Ovary (tissue), 9 donors: Measurements from ENCODE around the gene CHD5. TPM values are rescaled to one million over a fixed set of nuclear protein-coding genes. Genes with fewer than 3 reads are reported as not detected.

Source experiments
- DNase-seq, 5 donors: peaks; one replicate each; pipeline ENCODE4 v3.0.0-alpha.2; 2019 to 2020
- H3K27ac ChIP-seq, 2 donors: fragments of 200-600 bp; one replicate each; pipeline versions ENCODE4 v1.5.1 to v1.8.0; 2019 to 2022
- H3K27me3 ChIP-seq: fragments of 200-600 bp; one replicate; pipeline ENCODE4 v1.8.0; 2022
- H3K36me3 ChIP-seq: fragments of 200-600 bp; sonication (generic); one replicate; pipeline ENCODE4 v1.5.1; 2019
- H3K4me1 ChIP-seq: one replicate; pipeline ENCODE4 v1.8.1; 2013; ENCODE audit warnings: mild to moderate bottlenecking, moderate library complexity; ENCODE audit not compliant: insufficient read depth
- H3K4me3 ChIP-seq: fragments of 200-600 bp; sonication (generic); one replicate; pipeline ENCODE4 v1.5.1; 2017
- H3K9me3 ChIP-seq, 2 donors: fragments of 200-600 bp in 1 of 2; sonication (generic) in 1 of 2; one replicate each; pipeline versions ENCODE4 v1.5.1 to v1.8.1; 2013 to 2019; ENCODE audit warnings: mild to moderate bottlenecking in 1 of 2, moderate library complexity in 1 of 2
- CTCF ChIP-seq, 3 donors: fragments of 450-650 bp in 2 of 3; fragments of 200-600 bp in 1 of 3; IDR thresholded peaks; one replicate each; pipeline versions ENCODE4 v1.5.1 to v1.8.0; 2016 to 2022; ENCODE audit warnings: antibody characterized with exemption in 3 of 3, mild to moderate bottlenecking in 1 of 3
- EP300 ChIP-seq: sonication (generic); formaldehyde crosslinking; IDR thresholded peaks from one replicate; pipeline ENCODE4 v1.6.1; 2017; ENCODE audit warnings: antibody characterized with exemption
- POLR2A ChIP-seq: fragments of 450-650 bp; IDR thresholded peaks from one replicate; pipeline ENCODE4 v1.6.1; 2017; ENCODE audit warnings: antibody characterized with exemption, mild to moderate bottlenecking, moderate library complexity
- WGBS, 3 donors: extraction: QIAGEN DNeasy Blood & Tissue Kit in 1 of 3; methylation state at CpG; one replicate each; pipeline versions ENCODE4 v1.1.5 to v1.1.7; 2013 to 2017; 5-methylcytosine and 5-hydroxymethylcytosine counted together
- intact Hi-C, 4 donors: fragments of 100-400 bp; cut with DNase I; formaldehyde crosslinking; loops; one replicate each; pipeline versions ENCODE4 v1.11.0 to v1.15.1; 2022 to 2023
- polyA plus RNA-seq, 2 donors: library from polyadenylated mRNA; stranded (reverse); fragments of 200-250 nt in 1 of 2; fragments of 350-450 nt in 1 of 2; fragmentation: Illumina TruSeq in 1 of 2; extraction: RNeasy Lipid Tissue Mini Kit (QIAGEN cat#74804) in 1 of 2; gene quantifications; one replicate each; pipeline ENCODE4 v1.2.3, GENCODE V29; 2013 to 2014
- total RNA-seq, 7 donors: library from RNA; depleted of rRNA in 2 of 7; stranded (reverse); fragments of >200 nt in 2 of 7; fragmentation: NEBNext Ultra II Directional in 3 of 7; extraction: Animal tissue kit (Norgen Biotek cat#: 25700) in 3 of 7; gene quantifications; one replicate each; pipeline versions ENCODE4 v1.1.0 to v1.2.4, GENCODE V29; 2016 to 2023
- donor health status: DM: no; HTN: no; CAD: no; lungs with moderate emphysema.
- donor health status: DM: no; HTN: no; CAD: no.
- donor health status: Bipolar disorder and iron deficiency.
- donor health status: DM: yes; HTN: yes; CAD: no.
- donor health status: DM: no; HTN: no; CAD: no.
- donor health status: DM: yes; HTN: yes; CAD: no.

The CHD5 gene
- total and polyA plus RNA-seq, 9 donors, result under 0.01 to 0.54 (median 0.23) TPM

- intact Hi-C loops, result no loop called here
- DNase-seq, result no peak
- 85 to 90% (median 87%) methylated on average over 11 to 13 of the region's 13 CpGs for WGBS, 3 donors
These were observed 84.4 kb downstream of the CHD5 start for GRCh38 chr1:6095511-6096242.

GRCh38 chr1:6094801-6095505 is 85.2 kb downstream of the CHD5 start:
- no peak overlapping the region for H3K27ac ChIP-seq
- no peak overlapping the region for H3K4me3 ChIP-seq
- no peaks in the 10 kb centered on the region for H3K9me3 ChIP-seq
- no peak for DNase-seq
- intact Hi-C loops, result no loop called here
- TF ChIP-seq POLR2A (no peak), CTCF (IDR thresholded peaks at IDR 0.05) (no peak), EP300 (no peak)
- WGBS, 3 donors, result 90 to 93% (median 90%) methylated on average over 20 to 21 of the region's 21 CpGs
- no peaks in the 10 kb centered on the region for H3K27me3 ChIP-seq
- H3K4me1 ChIP-seq, result no peaks in the 10 kb centered on the region
- no peaks in the 10 kb centered on the region for H3K36me3 ChIP-seq

More at GRCh38 chr1:6095511-6096242, 84.4 kb downstream of the CHD5 start:
- no peaks in the 10 kb centered on the region for H3K27me3 ChIP-seq
- H3K9me3 ChIP-seq, result no peaks in the 10 kb centered on the region
- H3K4me3 ChIP-seq, result no peak overlapping the region
- no peaks in the 10 kb centered on the region for H3K4me1 ChIP-seq
- no peak for TF ChIP-seq POLR2A
- no peak for TF ChIP-seq CTCF (IDR thresholded peaks at IDR 0.05)
- TF ChIP-seq EP300, result no peak
- no peak overlapping the region for H3K27ac ChIP-seq
- no peaks in the 10 kb centered on the region for H3K36me3 ChIP-seq

DNA sequence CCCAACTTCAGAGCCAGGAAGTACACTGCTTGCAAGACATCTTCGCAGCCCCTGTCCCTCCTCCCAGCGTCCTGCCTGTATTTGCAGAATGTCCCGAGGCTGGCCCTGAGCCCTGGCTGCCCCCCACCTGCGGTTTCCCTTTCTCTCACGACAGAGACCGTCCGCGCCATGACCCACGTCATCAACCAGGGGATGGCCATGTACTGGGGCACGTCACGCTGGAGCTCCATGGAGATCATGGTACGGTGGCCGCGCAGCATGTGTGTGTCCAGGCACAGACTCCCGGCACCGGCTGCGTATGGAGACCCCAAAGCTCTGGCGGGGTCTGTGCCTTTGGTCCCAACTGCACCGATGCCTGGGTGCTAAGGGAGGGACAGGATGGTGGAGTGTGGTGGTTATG is 85.9 kb downstream of the CHD5 start:
- Histone ChIP-seq H3K9me3 (no peaks in the 10 kb centered on the region), H3K4me1 (no peaks in the 10 kb centered on the region), H3K36me3 (no peaks in the 10 kb centered on the region), H3K27ac (no peak overlapping the region), H3K4me3 (no peak overlapping the region), H3K27me3 (no peaks in the 10 kb centered on the region)
- 97 to 98% (median 98%) methylated on average over 19 of the region's 19 CpGs for WGBS, 3 donors
- TF ChIP-seq EP300, result no peak
- no peak for TF ChIP-seq POLR2A
- no peak for TF ChIP-seq CTCF (IDR thresholded peaks at IDR 0.05)
- intact Hi-C loops, result no loop called here
- DNase-seq, result no peak

- H3K36me3 ChIP-seq, result no peaks in the 10 kb centered on the region
- no peak for DNase-seq
- H3K27ac ChIP-seq, result no peak overlapping the region
- WGBS, 3 donors, result 94 to 96% (median 95%) methylated on average over 9 of the region's 9 CpGs
- H3K4me1 ChIP-seq, result no peaks in the 10 kb centered on the region
- H3K27me3 ChIP-seq, result no peaks in the 10 kb centered on the region
- H3K9me3 ChIP-seq, result no peaks in the 10 kb centered on the region
- intact Hi-C loops, result no loop called here
- TF ChIP-seq CTCF (IDR thresholded peaks at IDR 0.05), result no peak
- no peak for TF ChIP-seq EP300
- no peak for TF ChIP-seq POLR2A
- H3K4me3 ChIP-seq, result no peak overlapping the region
These were observed 86.5 kb downstream of the CHD5 start for GRCh38 chr1:6093611-6094010.
